SHP77 treated with DMSO at 0.1 percent for 48 hours (cell line): Measurements from ENCODE around the gene PRKAG2.

Experiments used
- DNase-seq: peaks from one replicate; lab custom pipeline; 2025; lab: John Stamatoyannopoulos, UW

Gene PRKAG2

DNA sequence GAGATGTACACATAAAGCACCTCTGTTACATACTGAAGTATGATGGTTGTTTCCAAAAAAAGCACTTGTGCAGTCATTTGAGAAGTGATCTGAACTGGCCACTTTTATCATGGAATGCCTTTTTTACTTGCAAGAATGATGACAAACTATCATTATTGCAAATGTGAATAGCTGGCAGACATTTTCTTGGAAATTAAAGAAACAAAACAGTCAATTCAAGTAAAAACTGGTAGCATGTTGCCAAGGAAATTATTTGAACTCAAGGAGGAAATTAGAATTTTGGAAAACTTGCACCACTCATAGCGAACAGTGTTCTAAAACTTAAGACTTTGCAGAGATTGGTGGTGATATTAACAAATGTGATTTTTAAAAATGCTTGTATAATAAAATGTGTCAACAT, 363.8 kb downstream of the PRKAG2 start:
- no peak for DNase-seq

DNA sequence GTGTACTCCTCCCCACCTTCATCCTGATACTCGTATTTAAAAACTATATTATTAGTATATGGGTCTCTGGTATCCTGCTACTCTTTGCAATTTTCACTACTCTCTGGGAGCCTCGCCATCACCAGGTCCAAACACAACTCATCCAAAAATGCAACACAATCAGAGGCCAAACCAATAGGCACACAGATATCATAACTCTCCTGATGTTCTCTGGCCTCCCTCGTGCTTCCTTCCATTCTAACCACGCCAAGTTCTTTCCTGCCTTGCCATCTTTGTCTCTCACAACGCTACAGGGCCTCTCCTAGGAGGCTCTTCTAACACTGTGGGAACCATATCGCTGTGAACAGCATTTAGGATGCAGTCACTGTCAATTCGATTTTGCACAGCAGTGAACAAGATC, 364.6 kb downstream of the PRKAG2 start:
- DNase-seq, result no peak

DNA sequence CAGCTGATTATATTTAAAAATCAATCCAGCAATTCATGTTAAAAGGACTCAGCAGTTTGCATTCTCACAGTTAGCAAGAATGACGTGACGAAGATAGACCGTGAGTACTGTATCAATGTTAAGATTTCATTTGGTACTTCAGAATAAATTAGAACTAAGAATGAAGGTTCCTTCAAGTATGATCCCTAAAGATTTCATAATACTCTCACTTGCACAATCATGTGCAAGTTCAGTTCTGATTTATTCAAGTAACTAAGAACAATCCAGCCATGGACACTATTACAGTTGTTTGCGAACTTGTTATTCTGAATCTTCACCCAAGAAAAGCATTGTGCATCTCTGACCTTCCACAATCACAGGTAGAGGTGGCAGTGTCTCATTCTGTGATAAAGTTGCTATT, 365.0 kb downstream of the PRKAG2 start:
- DNase-seq, result no peak

DNA sequence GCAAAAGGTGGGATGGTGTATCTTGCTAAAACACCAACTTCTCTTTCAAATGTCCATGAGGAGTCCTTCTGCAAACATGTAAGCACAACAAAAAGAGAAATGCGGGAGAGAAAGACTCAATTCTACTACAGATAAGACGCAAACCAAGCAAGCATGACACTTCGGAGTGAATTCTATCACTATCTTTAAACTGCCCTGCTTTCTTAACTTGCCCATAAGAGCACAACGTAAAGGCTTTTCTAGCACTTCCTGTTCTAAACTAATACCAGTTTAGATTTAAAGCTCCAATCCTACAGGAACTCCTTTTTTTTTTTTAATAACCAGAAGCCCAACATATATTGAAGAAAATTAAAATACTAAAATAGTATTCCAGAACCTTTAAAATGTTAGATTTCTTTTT, 365.6 kb downstream of the PRKAG2 start:
- no peak for DNase-seq

DNA sequence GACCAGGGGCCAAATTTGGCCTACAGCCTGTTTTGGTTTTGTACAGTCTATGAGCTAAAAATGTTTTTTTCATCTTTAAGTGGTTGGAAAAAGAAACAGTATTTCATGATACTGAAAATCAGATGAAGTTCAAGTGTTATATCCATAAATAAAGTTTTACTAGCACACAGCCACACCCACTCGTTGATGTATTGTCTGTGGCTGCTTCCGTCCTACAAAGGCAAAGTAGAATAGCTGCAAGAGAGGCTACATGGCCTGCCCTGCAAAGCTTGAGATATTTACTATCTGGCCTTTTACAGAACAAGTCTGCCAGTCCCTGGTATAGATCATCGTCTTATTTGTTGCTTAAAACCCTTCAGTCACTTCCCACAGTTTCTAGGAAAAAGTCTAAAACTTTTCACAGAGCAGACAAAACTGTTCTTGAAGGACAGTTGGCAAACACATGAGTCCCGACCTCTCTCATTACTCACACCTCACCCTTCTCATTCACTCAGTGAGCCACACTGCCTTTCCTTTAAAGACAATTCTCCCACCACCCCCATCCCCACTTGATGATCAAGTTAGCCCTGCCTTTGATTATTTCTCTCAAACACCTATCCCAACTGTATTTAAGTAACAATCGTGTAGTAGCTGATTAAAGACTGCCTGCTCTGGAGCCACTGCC, 367.1 kb downstream of the PRKAG2 start:
- DNase-seq, result no peak

DNA sequence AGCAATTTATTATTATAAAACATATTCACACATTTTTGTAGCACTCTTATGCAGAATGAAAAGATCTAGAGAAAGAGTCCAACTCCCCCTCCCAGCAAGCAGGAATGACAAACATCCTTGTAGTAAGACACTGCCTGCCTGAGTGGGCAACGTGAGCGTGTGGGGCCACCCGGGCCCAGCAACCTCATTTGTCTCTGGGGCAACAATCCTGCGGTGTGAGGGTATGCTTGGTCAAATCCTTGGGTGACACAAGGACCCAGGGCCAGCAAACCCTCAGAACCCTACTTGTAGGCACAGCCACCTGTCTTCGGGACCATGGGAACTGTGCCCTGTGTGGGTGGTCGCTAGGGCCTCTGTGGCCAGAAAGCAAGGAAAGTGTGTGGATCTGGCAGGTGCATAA, 367.9 kb downstream of the PRKAG2 start:
- no peak for DNase-seq

DNA sequence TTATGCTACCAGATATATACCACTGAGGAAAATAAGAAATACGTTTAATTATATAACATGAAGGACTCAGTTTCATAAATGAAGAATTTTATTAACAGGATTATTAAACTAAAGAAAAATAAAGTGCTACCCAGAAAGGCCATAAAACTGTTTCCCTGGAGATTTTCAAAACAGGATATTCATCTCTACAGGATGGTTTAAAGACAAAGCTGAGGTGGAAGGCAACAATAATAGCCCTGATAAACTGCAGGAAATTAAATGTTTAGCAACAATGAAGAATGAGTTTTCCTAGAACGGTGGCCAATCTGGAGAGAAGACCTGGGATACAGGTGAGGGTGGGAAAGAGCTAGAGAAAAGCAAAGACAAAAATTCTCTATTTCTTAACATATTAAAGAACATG, 369.1 kb downstream of the PRKAG2 start:
- no peak for DNase-seq

DNA sequence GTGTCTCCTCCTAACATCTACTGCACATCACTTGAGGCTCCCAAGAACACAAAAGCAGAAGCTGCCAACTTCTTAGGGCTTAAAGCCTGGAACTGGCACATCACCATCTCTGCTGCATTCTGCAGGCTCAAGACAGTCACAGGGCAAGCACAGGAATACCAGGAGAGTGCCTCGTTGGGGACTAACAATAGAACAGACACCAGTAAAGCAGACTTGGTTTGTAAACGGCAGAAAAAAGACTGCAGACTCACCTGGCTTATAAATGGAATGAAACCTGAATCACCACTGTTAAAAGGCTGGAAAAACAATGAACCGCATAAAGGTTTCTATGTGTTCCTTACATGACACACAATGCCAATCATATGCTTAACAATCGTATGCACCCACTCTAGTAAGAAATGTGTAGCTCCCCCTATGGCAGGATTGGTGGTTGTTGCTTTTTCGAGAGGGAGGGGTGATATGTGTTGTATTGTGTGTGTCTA, 370.0 kb downstream of the PRKAG2 start:
- no peak for DNase-seq
